KMS-11 (cell line): Measurements from ENCODE around the gene PRKG1.

Experiments
- H2AFZ ChIP-seq: fragments of 200-600 bp; sonication (generic); 2 replicates; pipeline ENCODE4 v1.6.1; 2016; ENCODE audit warnings: antibody characterized with exemption, mixed run types, low read depth
- H3K27ac ChIP-seq: fragments of 200-600 bp; sonication (generic); 2 replicates; pipeline ENCODE4 v1.6.1; 2016; ENCODE audit warnings: mild to moderate bottlenecking, mixed run types
- H3K27me3 ChIP-seq: fragments of 200-600 bp; sonication (generic); 2 replicates; pipeline ENCODE4 v1.6.1; 2017; ENCODE audit warnings: mild to moderate bottlenecking, low read depth, mixed run types, moderate library complexity; ENCODE audit not compliant: insufficient read depth
- H3K36me3 ChIP-seq: fragments of 200-600 bp; sonication (generic); 2 replicates; pipeline ENCODE4 v1.6.1; 2017; ENCODE audit warnings: mild to moderate bottlenecking, mixed run types; ENCODE audit not compliant: insufficient read depth
- H3K4me1 ChIP-seq: fragments of 200-600 bp; sonication (generic); 2 replicates; pipeline ENCODE4 v1.6.1; 2016; ENCODE audit warnings: mild to moderate bottlenecking, low read depth, mixed run types; ENCODE audit not compliant: poor library complexity, severe bottlenecking
- H3K4me2 ChIP-seq: fragments of 200-600 bp; sonication (generic); 2 replicates; pipeline ENCODE4 v1.7.0; 2016; ENCODE audit warnings: mild to moderate bottlenecking, mixed run types
- H3K4me3 ChIP-seq: fragments of 200-600 bp; sonication (generic); IDR thresholded peaks from 2 replicates; pipeline ENCODE4 v1.6.1; 2017; ENCODE audit warnings: low read depth, low read length, mixed read lengths; ENCODE audit not compliant: insufficient read depth
- H3K79me2 ChIP-seq: fragments of 200-600 bp; sonication (generic); 2 replicates; pipeline ENCODE4 v1.6.1; 2016; ENCODE audit warnings: low read depth, mixed run types; ENCODE audit not compliant: insufficient read depth
- H3K9ac ChIP-seq: fragments of 200-600 bp; sonication (generic); 2 replicates; pipeline ENCODE4 v1.6.1; 2016; ENCODE audit warnings: mild to moderate bottlenecking, mixed run types
- H4K20me1 ChIP-seq: fragments of 200-600 bp; sonication (generic); 2 replicates; pipeline ENCODE4 v1.6.1; 2016; ENCODE audit warnings: mild to moderate bottlenecking, mixed run types; ENCODE audit not compliant: insufficient read depth
- CTCF ChIP-seq: fragments of 200-600 bp; sonication (generic); conservative IDR thresholded peaks from 2 replicates; pipeline ENCODE4 v1.6.1; 2017; ENCODE audit warnings: low read depth, mild to moderate bottlenecking, antibody characterized with exemption, low read length, moderate library complexity, mixed read lengths

Gene PRKG1

GRCh38 chr10:51700228-51700817, 626.0 kb downstream of the PRKG1 start:
- H3K9ac ChIP-seq = peak overlapping the region; percentile 95
- H3K4me2 ChIP-seq = peak overlapping the region; percentile 82
- H3K4me3 ChIP-seq = no peak overlapping the region
- no peak for TF ChIP-seq CTCF
- peak overlapping the region; percentile 97 for H2AFZ ChIP-seq
- peaks cover 8% of the 10 kb centered on the region for H3K4me1 ChIP-seq
- H3K27ac ChIP-seq = peak overlapping the region; percentile 97
- H3K27me3 ChIP-seq = no peaks in the 10 kb centered on the region
- peaks cover 29% of the 10 kb centered on the region for H3K79me2 ChIP-seq
- no peaks in the 10 kb centered on the region for H4K20me1 ChIP-seq
- H3K36me3 ChIP-seq = no peaks in the 10 kb centered on the region

GRCh38 chr10:51705774-51706173, 631.5 kb downstream of the PRKG1 start:
- TF ChIP-seq CTCF = no peak
- H3K9ac ChIP-seq = no peak overlapping the region
- H3K27ac ChIP-seq = no peak overlapping the region
- no peak overlapping the region for H3K4me3 ChIP-seq
- no peak overlapping the region for H3K4me2 ChIP-seq
- H3K4me1 ChIP-seq = no peaks in the 10 kb centered on the region
- H3K27me3 ChIP-seq = no peaks in the 10 kb centered on the region
- no peaks in the 10 kb centered on the region for H3K79me2 ChIP-seq
- no peak overlapping the region for H2AFZ ChIP-seq
- H3K36me3 ChIP-seq = no peaks in the 10 kb centered on the region
- no peaks in the 10 kb centered on the region for H4K20me1 ChIP-seq

- H3K79me2 ChIP-seq = no peaks in the 10 kb centered on the region
- H3K36me3 ChIP-seq = no peaks in the 10 kb centered on the region
- TF ChIP-seq CTCF = no peak
- no peaks in the 10 kb centered on the region for H4K20me1 ChIP-seq
- no peak overlapping the region for H3K9ac ChIP-seq
- H3K4me3 ChIP-seq = no peak overlapping the region
- H2AFZ ChIP-seq = no peak overlapping the region
- no peak overlapping the region for H3K27ac ChIP-seq
- no peaks in the 10 kb centered on the region for H3K27me3 ChIP-seq
- no peaks in the 10 kb centered on the region for H3K4me1 ChIP-seq
- no peak overlapping the region for H3K4me2 ChIP-seq
These were observed 631.9 kb downstream of the PRKG1 start for GRCh38 chr10:51706225-51706624.

- H3K79me2 ChIP-seq = no peaks in the 10 kb centered on the region
- no peak overlapping the region for H3K4me3 ChIP-seq
- no peak overlapping the region for H3K9ac ChIP-seq
- no peak overlapping the region for H2AFZ ChIP-seq
- no peaks in the 10 kb centered on the region for H4K20me1 ChIP-seq
- H3K27me3 ChIP-seq = no peaks in the 10 kb centered on the region
- no peak overlapping the region for H3K4me2 ChIP-seq
- no peaks in the 10 kb centered on the region for H3K36me3 ChIP-seq
- no peaks in the 10 kb centered on the region for H3K4me1 ChIP-seq
- TF ChIP-seq CTCF = no peak
- no peak overlapping the region for H3K27ac ChIP-seq
These were observed 633.1 kb downstream of the PRKG1 start for GRCh38 chr10:51707392-51707791.
